Measurements from ENCODE around the gene KRT80. TPM values are rescaled to one million over a fixed set of nuclear protein-coding genes. Genes with fewer than 3 reads are reported as not detected.

Gene KRT80
- total and polyA plus RNA-seq, 7 donors, result 0.11 to 14.0 (median 0.44) TPM

DNA sequence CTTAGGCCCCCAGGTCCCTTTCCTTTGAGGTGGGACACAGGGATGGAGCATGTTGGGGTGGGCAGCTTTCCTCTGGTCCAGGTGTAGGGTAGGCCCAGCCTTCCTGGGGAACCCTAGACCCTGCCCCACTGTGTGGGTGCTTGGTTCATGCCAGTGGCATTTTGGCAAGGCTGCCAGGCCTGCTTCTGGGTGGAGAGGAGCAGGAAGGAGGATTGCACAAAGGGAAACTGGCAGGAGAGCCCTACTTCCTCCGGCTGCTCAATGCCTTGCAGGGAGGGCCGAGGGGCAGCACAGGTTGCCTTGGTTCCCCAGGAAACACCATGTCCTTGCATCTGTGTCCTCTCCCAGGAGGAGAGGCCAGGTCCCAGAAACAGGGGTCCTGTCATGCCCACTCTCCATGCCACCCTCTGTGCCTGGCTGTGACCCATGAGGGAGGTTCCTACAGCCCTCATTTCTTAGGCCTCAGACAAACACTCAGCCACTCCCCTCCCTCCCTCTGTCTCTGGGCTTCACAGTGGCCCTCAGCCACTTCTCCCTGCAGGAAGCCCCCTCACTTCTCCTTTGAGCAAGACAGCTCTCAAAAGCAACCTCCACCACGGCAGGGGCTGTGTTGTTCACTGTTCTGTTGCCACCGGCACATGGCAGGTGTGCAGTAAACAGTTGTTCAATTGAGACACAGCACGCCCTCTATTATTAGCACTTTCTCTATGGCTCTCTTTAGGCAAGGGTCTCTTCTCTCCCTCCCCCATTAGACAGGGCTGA is 6.8 kb upstream of the KRT80 start:
- no peak overlapping the region for H3K27ac ChIP-seq
- no peaks in the 10 kb centered on the region for H3K36me3 ChIP-seq (ENCODE audit: insufficient read depth in 1 of 2, low read depth in 1 of 2)
- TF ChIP-seq, protein P1, sequence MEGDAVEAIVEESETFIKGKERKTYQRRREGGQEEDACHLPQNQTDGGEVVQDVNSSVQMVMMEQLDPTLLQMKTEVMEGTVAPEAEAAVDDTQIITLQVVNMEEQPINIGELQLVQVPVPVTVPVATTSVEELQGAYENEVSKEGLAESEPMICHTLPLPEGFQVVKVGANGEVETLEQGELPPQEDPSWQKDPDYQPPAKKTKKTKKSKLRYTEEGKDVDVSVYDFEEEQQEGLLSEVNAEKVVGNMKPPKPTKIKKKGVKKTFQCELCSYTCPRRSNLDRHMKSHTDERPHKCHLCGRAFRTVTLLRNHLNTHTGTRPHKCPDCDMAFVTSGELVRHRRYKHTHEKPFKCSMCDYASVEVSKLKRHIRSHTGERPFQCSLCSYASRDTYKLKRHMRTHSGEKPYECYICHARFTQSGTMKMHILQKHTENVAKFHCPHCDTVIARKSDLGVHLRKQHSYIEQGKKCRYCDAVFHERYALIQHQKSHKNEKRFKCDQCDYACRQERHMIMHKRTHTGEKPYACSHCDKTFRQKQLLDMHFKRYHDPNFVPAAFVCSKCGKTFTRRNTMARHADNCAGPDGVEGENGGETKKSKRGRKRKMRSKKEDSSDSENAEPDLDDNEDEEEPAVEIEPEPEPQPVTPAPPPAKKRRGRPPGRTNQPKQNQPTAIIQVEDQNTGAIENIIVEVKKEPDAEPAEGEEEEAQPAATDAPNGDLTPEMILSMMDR (IDR thresholded peaks at IDR 0.05), result no peak
- 50 to 59% (median 55%) methylated on average over 5 of the region's 5 CpGs for WGBS, 3 donors
- H3K9me3 ChIP-seq, result no peaks in the 10 kb centered on the region
- H3K4me1 ChIP-seq, result no peaks in the 10 kb centered on the region
- ATAC-seq (peak; percentile 12 to 50 (median 39)), DNase-seq (peak in 1 of 2 donors; percentile 42)
- H3K4me3 ChIP-seq, result no peak overlapping the region
- intact Hi-C loops (cut with DNase I), result no loop called here
- peaks cover 0 to 5% (median 1%) of the 10 kb centered on the region in 3 donors for H3K27me3 ChIP-seq (ENCODE audit: insufficient read depth in 3 of 3, low read length in 2 of 3)

DNA sequence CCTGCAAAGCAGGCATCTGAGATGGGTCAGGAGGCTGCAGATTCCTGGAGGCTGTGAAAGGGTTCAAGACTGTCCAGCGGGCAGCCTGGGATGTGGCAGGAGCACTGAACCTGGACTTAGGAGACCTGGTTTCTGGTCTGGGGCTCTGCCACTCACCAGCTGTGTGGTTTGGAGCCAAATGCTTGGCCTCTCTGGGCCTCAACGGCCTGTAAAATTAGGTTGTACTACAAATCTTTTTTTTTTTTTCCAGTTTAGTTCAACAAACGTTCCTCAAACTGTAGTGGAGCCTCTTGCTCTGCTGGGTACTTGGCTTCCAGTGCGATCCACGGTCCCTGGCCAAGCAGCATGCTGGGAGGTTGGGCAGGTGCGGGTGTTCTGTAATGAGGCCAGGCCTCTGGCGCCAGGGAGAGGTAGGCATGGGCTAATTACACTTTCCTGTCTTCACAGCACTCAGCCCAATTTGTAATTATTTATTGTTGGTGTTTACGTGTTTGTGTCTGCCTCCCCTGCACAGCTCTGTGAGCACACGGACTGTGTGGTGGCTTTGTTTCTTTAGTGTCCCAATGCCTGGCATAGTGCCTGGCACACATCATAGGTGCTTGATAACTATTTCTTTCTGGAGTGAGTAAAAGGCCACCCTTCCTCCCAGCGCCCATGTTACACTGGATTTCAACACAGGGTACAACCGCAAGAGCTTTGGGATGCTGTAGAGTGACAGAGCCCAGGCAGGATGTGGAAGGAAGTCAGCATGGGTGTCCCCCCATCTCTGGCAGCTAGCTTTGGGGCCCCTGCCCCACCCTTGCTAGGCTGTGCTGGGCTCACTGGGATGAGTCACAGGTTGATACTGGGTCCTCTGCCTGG is 5.8 kb upstream of the KRT80 start:
- Histone ChIP-seq H3K9me3 (no peaks in the 10 kb centered on the region), H3K27ac (no peak overlapping the region), H3K4me1 (peaks cover 4% of the 10 kb centered on the region), H3K4me3 (no peak overlapping the region), H3K36me3 (ENCODE audit: insufficient read depth in 1 of 2, low read depth in 1 of 2) (no peaks in the 10 kb centered on the region), H3K27me3 (ENCODE audit: insufficient read depth in 3 of 3, low read length in 2 of 3) (peaks cover 0 to 5% (median 1%) of the 10 kb centered on the region in 3 donors)
- TF ChIP-seq, protein P1 (IDR thresholded peaks at IDR 0.05), result no peak
- WGBS, 3 donors, result 64 to 73% (median 65%) methylated on average over 11 of the region's 11 CpGs
- peak in 1 of 2 donors; percentile 49 for DNase-seq
- intact Hi-C loops (cut with DNase I), result no loop called here
- peak in 3 of 4 donors; percentile 46 to 76 (median 74) for ATAC-seq

DNA sequence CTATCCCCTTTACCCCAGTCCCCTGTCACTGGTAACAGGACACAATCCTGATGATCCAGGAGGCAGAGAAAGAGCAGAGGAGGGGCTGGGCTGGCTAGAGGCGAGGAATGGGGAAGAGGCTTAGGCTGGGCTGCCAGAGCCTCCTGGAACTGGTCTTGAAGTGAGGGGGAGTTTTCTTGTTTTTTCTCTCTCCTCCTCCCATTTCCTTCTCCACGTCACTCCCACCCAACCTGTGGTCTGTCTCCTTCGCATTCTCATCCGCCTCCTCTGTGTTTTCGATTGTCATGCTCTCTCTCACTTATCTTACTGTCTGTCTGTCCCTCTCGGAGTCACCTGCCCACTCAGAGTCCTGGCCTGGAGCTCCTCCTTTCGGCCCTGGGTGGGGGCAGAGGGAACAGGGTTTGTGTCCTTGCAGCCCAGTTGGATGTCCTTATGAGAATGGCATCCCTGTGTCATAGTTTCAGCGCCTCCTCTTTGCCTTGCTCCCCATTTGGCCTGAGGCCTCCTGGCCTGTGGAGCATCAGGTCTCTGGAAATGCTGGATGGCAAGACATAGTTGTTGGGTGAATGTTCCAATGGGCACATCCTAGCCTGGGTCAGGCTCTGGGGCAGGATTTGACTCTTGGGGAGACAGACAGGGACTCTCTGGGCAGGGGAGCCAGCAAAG is 3.4 kb upstream of the KRT80 start:
- Histone ChIP-seq H3K4me1 (peaks cover 14% of the 10 kb centered on the region), H3K27me3 (ENCODE audit: insufficient read depth in 3 of 3, low read length in 2 of 3) (no peaks in the 10 kb centered on the region)

DNA sequence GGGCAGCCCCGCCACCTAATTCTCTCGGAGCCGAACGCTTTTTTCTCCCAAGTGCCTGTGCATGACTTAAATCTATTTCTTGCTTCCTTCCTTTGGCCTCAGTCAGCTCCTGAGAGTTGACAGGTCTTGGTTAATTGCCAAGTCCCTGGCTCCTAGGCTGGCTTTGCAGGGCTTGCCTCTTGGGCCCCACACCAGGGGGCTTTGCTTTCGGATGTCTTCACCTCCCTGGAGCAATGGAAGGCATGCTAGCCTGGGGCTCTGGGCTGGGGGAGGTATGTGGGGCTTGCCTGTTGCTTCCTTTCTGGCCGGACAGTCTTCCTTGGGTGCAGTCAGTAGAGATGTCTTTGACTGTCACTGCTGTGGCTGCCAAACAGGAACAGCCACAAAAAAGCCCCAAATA is 2.2 kb upstream of the KRT80 start:
- Histone ChIP-seq H3K4me3 (no peak overlapping the region), H3K36me3 (ENCODE audit: insufficient read depth in 1 of 2, low read depth in 1 of 2) (no peaks in the 10 kb centered on the region), H3K9me3 (no peaks in the 10 kb centered on the region), H3K27me3 (ENCODE audit: insufficient read depth in 3 of 3, low read length in 2 of 3) (no peaks in the 10 kb centered on the region), H3K4me1 (peaks cover 14% of the 10 kb centered on the region), H3K27ac (no peak overlapping the region)
- ATAC-seq (no peak), DNase-seq (no peak)
- intact Hi-C loops (cut with DNase I), result no loop called here
- 59 to 67% (median 66%) methylated on average over 6 of the region's 6 CpGs for WGBS, 3 donors
- TF ChIP-seq, protein P1 (IDR thresholded peaks at IDR 0.05), result no peak

More for the DNA sequence above, 3.4 kb upstream of the KRT80 start:
- Histone ChIP-seq H3K27ac (no peak overlapping the region), H3K9me3 (no peaks in the 10 kb centered on the region), H3K4me3 (no peak overlapping the region), H3K36me3 (ENCODE audit: insufficient read depth in 1 of 2, low read depth in 1 of 2) (no peaks in the 10 kb centered on the region)
- intact Hi-C loops (cut with DNase I), result no loop called here
- 91 to 94% (median 93%) methylated on average over 8 of the region's 8 CpGs for WGBS, 3 donors
- TF ChIP-seq, protein P1 (IDR thresholded peaks at IDR 0.05), result no peak
- DNase-seq (no peak), ATAC-seq (no peak)

Data from psoas muscle (tissue), 8 donors.